ENCODE results near the gene NELFB.

NELFB gene

GRCh38 chr9:137317718-137318511 is 62.8 kb downstream of the NELFB start:
- DNase-seq = no peak

- DNase-seq = no peak
Observed at GRCh38 chr9:137318602-137319001, 63.5 kb downstream of the NELFB start.

GRCh38 chr9:137319011-137319738 is 64.0 kb downstream of the NELFB start:
- DNase-seq = no peak

GRCh38 chr9:137319739-137320551 is 64.8 kb downstream of the NELFB start:
- no peak for DNase-seq

- no peak for DNase-seq
Observed at GRCh38 chr9:137320555-137321384, 65.6 kb downstream of the NELFB start.

- no peak for DNase-seq
Observed at GRCh38 chr9:137321726-137322361, 66.7 kb downstream of the NELFB start.

Measured in activated naive CD4-positive, alpha-beta T cell treated with anti-CD3 and anti-CD28 coated beads, Interleukin-2, amount 50 U/mL, for 16 hours (primary cell).